DMS153 treated with DMSO at 0.1 percent for 48 hours (cell line): ENCODE results near the gene PLAAT3.
A peak's percentile ranks its signal among the peaks of the same experiment; 100 is the strongest.
"Not testable (repeated sequence)": the region's sequence is repeated elsewhere in the genome, so short reads cannot be mapped to it uniquely, and the experiment has no call there.

Experiments
- DNase-seq: peaks from one replicate; lab custom pipeline; 2025; ENCODE audit not compliant: unreplicated experiment; lab: John Stamatoyannopoulos, UW

Gene PLAAT3

GRCh38 chr11:63572026-63572688, 42.1 kb downstream of the PLAAT3 start:
- DNase-seq, result no peak

GRCh38 chr11:63569570-63569969, 44.7 kb downstream of the PLAAT3 start:
- DNase-seq, result no peak

DNA sequence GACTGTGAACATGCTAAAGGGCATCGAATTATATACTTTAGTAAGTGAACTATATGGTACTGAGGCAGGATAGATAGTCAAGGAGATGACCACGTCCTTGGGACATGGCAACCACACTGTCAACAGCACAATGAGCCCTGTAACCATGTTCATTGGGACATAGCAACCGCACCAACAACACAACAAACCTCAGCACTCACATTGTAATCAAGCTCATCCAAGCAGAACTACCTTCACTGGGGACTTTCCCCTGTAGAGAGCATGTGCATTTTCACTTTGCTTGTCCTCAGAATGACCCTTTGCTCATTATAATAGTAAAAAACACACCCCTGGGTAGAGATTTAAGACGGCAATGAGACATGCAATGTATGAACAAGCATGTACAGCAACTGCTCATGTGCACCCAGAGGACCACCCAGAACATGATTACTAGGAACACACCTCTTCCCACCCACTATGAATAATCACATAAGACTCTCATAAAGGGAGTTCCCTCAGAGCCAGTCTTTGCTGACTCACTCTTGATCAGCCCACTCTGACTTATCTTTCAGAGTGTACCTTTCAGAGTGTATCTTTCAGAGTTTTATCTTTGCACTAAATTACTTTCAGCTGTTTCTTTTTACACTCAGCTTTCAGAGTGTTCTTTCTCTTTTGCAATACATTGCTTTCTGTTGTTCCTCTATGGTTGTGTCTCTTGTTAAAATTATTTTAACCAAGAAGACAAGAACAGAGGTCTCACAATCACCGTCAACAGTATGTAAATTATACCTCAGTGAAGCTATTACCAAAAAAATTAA, 47.0 kb downstream of the PLAAT3 start:
- peak; percentile 42 for DNase-seq

- peak; percentile 4 for DNase-seq
Measured at GRCh38 chr11:63564784-63565350, 49.4 kb downstream of the PLAAT3 start.

GRCh38 chr11:63564056-63564774, 50.0 kb downstream of the PLAAT3 start:
- no peak for DNase-seq

GRCh38 chr11:63563201-63564055, 50.8 kb downstream of the PLAAT3 start, which contains the start of gene PLAAT2:
TSS of gene PLAAT2 (minus strand) at chr11:63563379. CDS start at chr11:63563324, 55 bp downstream.
- DNase-seq, result no peak

DNA sequence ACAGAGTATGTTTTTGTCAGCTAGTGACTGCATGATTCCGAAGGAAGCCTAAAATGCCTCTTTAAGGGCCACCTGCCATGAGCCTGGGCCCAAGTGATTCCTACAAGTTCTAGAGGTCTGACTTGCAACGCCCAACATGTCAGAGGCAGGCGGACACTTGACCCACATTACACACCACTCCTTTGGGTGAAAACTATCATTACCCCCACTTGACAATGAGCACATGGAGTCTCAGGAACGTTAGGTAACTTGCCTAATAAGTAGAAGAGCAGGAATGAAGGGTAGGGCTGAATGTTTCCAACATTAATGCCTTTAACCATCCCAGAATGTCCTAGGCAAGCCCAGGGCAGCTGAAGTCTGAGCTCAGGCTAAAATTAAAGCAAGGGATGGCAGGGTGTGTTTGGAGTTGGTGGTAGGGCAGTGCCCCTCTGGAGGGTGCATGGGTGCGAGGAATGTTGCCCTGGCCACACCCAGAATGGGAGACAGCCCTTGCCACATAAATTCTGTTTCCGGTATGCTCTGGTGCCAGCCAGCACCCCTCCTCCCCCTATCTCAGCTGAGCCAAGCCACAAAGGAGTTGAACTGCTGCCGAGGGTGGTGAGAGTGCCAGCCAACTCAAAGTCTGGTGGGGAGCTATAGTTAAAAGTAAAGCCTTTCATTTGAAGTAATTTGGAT, 53.6 kb downstream of the PLAAT3 start:
- no peak for DNase-seq

DNA sequence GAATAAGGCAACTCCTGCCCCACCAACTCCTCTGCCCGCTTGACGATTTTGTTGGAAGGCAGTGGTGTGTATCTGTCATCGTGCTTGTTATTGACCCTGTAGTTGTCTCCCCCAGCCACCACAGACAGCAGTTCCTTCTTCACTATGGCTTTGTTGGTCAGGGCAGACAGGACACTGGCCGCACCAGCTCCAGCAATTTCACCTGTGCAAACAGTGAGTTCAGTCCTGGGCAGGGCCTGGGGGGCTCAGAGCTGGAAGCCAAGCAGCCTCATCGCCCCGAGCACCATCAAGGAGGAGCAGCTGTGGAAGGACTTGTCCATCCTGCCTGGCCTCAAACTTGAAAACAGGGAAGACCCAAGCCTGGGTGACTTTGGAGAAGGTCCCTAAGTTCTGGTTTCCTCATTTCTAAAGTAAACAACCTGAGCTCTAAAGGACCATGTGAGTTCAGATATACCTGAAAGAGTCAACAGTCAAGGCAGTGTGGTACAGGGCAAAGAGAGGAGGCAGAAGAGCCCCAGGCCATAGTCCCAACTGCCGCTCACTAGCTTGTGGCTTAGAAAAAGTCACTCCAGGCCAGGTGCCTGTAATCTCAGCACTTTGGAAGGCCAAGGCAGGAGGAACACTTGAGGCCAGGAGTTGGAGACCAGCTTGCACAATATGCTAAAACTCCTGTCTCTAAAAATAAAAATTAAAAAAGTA, 55.6 kb downstream of the PLAAT3 start:
- no peak for DNase-seq

DNA sequence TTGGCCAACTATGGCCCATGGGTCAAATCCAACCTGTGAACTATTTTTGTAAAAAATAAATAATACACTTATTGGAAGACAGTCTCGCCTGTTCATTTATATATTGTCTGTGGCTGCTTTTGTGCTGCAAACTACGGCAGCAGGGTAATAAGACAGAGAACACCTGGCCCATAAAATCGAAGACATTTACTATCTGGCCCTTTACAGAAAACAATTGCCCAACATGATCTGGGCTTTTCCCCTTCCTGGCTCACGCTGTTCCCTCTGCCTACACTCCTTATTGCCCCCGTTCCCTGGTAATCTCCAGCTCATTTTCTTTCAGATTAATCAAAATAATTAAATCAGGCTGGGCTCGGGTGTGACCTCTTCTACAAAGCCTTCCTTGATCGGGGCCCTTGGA, 56.7 kb downstream of the PLAAT3 start:
- no peak for DNase-seq

- DNase-seq, result no peak
Measured at GRCh38 chr11:63556404-63557013, 57.7 kb downstream of the PLAAT3 start.

GRCh38 chr11:63554877-63555223, 59.4 kb downstream of the PLAAT3 start:
- no peak for DNase-seq

- DNase-seq, result no peak
Measured at GRCh38 chr11:63553759-63554158, 60.5 kb downstream of the PLAAT3 start.

- no peak for DNase-seq
Measured at GRCh38 chr11:63552921-63553320, 61.3 kb downstream of the PLAAT3 start.

DNA sequence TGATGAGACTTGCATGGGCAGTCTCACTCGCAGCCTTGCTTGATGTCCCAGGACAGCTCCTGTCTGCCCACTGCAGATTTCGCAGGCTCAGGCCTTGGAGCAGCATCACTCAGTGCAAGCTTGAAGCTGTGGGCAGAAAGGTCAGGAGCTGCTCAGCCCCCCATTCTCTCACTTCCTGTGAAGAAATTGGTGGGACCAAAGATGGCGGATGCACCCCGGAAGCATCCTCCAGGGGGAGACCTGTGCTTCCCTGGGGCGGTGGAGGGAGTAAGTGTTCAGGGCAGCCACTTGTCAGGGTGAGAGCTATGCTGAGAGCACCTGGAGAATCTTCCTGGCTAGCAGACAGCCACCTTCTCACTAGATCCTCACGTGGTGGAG, 62.4 kb downstream of the PLAAT3 start:
- no peak for DNase-seq

DNA sequence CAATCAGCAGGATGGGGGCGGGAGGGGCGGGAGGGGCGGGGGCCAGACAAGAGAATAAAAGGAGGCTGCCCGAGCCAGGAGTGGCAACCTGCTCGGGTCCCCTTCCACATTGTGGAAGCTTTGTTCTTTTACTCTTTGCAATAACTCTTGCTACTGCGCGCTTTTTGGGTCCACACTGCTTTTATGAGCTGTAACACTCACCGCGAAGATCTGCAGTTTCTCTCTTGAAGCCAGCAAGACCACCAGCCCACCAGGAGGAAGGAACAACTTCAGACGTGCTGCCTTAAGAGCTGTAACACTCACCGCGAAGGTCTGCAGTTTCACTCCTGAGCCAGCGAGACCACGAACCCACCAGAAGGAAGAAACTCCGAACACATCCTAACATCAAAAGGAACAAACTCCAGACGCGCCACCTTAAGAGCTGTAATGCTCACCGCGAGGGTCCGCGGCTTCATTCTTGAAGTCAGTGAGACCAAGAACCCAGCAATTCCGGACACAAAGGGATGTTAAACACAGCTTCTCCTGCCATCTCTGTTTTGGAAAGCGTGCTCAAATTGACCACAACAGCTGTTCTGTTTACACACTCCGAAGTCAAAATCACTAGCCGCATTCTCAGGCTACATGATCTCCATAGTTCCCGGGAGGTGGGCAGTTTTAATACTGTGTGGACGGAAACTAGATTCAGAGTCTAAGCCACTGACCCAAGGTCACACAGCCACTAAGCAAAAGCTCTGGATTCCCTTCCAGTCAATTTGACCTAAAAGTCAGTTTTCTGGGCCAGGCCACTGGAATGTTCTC, 62.9 kb downstream of the PLAAT3 start:
- no peak for DNase-seq

DNA sequence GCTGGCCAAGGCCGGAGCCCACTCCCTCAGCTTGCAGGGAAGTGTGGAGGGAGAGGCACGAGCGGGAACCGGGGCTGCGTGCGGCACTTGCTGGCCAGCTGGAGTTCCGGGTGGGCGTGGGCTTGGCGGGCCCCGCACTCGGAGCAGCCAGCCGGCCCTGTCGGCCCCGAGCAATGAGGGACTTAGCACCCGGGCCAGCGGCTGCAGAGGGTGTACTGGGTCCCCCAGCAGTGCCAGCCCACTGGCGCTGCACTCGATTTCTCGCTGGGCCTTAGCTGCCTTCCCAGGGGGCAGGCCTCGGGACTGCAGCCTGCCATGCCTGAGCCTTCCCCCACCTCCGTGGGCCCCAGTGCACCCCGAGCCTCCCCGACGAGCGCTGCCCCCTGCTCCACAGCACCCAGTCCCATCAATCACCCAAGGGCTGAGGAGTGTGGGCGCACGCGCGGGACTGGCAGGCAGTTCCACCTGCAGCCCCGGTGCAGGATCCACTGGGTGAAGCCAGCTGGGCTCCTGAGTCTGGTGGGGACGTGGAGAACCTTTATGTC, 64.0 kb downstream of the PLAAT3 start:
- DNase-seq, result not testable (repeated sequence)

DNA sequence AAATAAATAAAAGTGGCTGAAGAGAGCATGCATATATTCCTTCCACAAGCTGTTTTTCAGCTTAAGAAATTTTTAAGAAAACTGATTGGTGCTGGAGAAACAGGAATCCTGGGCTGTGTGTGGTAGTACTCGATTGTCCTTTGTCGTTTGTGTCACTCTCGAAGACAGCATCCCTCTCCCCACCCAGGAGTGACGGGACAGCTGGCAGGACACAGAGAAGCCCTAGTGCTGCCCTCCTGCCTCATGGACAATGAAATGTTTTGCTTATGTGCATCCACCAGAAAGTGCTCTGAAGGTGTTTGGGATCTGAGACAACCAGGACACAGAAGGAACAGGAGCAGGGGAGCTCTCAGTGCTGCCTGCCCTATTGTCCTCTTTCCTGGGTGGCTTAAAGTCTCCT, 64.8 kb downstream of the PLAAT3 start:
- DNase-seq, result no peak

DNA sequence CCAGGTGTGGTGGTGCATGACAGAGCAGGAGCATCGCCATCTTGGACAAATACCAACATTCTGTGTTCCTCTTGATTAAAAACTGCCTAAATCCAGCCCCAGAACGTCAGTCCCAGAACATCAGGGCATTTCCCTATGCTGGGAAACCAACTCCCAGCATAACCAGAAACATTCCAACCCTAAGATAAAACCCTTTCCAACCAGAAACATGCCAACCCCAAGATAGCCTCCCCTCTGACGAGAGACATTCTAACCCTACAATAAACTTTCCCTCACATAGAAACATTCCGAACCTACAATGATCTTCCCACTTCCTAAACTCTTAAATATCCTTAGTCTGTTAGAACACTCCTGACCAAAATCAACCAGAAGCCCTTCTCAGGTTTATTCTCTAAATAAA, 66.1 kb downstream of the PLAAT3 start:
- no peak for DNase-seq
